Liver (tissue), 9 donors: ENCODE data around the gene KCNMA1. TPM values are rescaled to one million over a fixed set of nuclear protein-coding genes. Genes with fewer than 3 reads are reported as not detected.

Experiments
- DNase-seq: peaks from one replicate; pipeline ENCODE4 v3.0.0-alpha.2; 2017; ENCODE audit warnings: low spot score
- H3K27ac ChIP-seq, 2 donors: one replicate each; pipeline ENCODE4 v1.7.0; 2013; ENCODE audit warnings: inconsistent platforms in 2 of 2, low read length in 2 of 2, control low read depth in 1 of 2, low read depth in 1 of 2, mild to moderate bottlenecking in 1 of 2
- H3K27me3 ChIP-seq, 4 donors: one replicate each; pipeline versions ENCODE4 v1.6.1 to v1.7.0; 2013; ENCODE audit warnings: low read length in 3 of 4, inconsistent platforms in 1 of 4, mild to moderate bottlenecking in 1 of 4, moderate library complexity in 1 of 4; ENCODE audit not compliant: control insufficient read depth in 4 of 4, insufficient read depth in 4 of 4
- H3K36me3 ChIP-seq, 4 donors: one replicate each; pipeline versions ENCODE4 v1.6.1 to v1.7.0; 2013; ENCODE audit warnings: low read length in 3 of 4, mild to moderate bottlenecking in 3 of 4, low read depth in 1 of 4, moderate library complexity in 1 of 4; ENCODE audit not compliant: control insufficient read depth in 4 of 4, insufficient read depth in 3 of 4
- H3K4me1 ChIP-seq, 4 donors: one replicate each; pipeline versions ENCODE4 v1.6.1 to v1.7.0; 2013; ENCODE audit warnings: low read length in 3 of 4, mild to moderate bottlenecking in 3 of 4, moderate library complexity in 1 of 4; ENCODE audit not compliant: control insufficient read depth in 4 of 4, insufficient read depth in 4 of 4
- H3K4me3 ChIP-seq, 3 donors: one replicate each; pipeline versions ENCODE4 v1.6.1 to v1.7.0; 2013; ENCODE audit warnings: low read length in 3 of 3, control low read depth in 1 of 3, low read depth in 1 of 3, mild to moderate bottlenecking in 1 of 3
- H3K9ac ChIP-seq, 2 donors: one replicate each; pipeline ENCODE4 v1.7.0; 2013; ENCODE audit warnings: low read length in 2 of 2, mild to moderate bottlenecking in 2 of 2, moderate library complexity in 2 of 2, control low read depth in 1 of 2, low read depth in 1 of 2
- H3K9me3 ChIP-seq, 4 donors: one replicate each; pipeline versions ENCODE4 v1.6.1 to v1.7.0; 2013; ENCODE audit warnings: low read length in 3 of 4; ENCODE audit not compliant: control insufficient read depth in 4 of 4
- CTCF ChIP-seq: fragments of 150-350 bp; IDR thresholded peaks from 2 replicates; pipeline ENCODE4 v1.5.1; 2017; ENCODE audit warnings: improper control_type of control experiment, low read depth, low read length; ENCODE audit not compliant: missing input control
- EGR1 ChIP-seq, 2 donors: IDR thresholded peaks; 2 replicates each; pipeline ENCODE4 v1.6.1; 2016 to 2018; ENCODE audit warnings: antibody characterized with exemption in 2 of 2, low read depth in 2 of 2
- FOXA1 ChIP-seq: IDR thresholded peaks from 2 replicates; pipeline ENCODE4 v1.6.1; 2016; ENCODE audit warnings: antibody characterized with exemption
- FOXA2 ChIP-seq: IDR thresholded peaks from 2 replicates; pipeline ENCODE4 v1.6.1; 2016; ENCODE audit warnings: antibody characterized with exemption
- GABPA ChIP-seq, 2 donors: IDR thresholded peaks in 1 of 2; conservative IDR thresholded peaks in 1 of 2; 2 replicates each; pipeline ENCODE4 v1.6.1; 2016; ENCODE audit warnings: antibody characterized with exemption in 2 of 2, mild to moderate bottlenecking in 1 of 2, moderate library complexity in 1 of 2
- HNF4A ChIP-seq, 2 donors: conservative IDR thresholded peaks; 2 replicates each; pipeline ENCODE4 v1.6.1; 2016; ENCODE audit warnings: antibody characterized with exemption in 2 of 2, mild to moderate bottlenecking in 2 of 2
- HNF4G ChIP-seq: IDR thresholded peaks from 2 replicates; pipeline ENCODE4 v1.6.1; 2016; ENCODE audit warnings: antibody characterized with exemption
- JUND ChIP-seq, 2 donors: IDR thresholded peaks; 2 replicates each; pipeline ENCODE4 v1.6.1; 2016; ENCODE audit warnings: antibody characterized with exemption in 2 of 2
- MAX ChIP-seq: IDR thresholded peaks from 2 replicates; pipeline ENCODE4 v1.6.1; 2016; ENCODE audit warnings: antibody characterized with exemption
- NR2F2 ChIP-seq: IDR thresholded peaks from 2 replicates; pipeline ENCODE4 v1.6.1; 2016; ENCODE audit warnings: antibody characterized with exemption
- RAD21 ChIP-seq, 2 donors: IDR thresholded peaks; 2 replicates each; pipeline ENCODE4 v1.6.1; 2016; ENCODE audit warnings: antibody characterized with exemption in 2 of 2, mild to moderate bottlenecking in 2 of 2
- RXRA ChIP-seq, 2 donors: IDR thresholded peaks; 2 replicates each; pipeline ENCODE4 v1.6.1; 2017 to 2018; ENCODE audit warnings: antibody characterized with exemption in 2 of 2, mild to moderate bottlenecking in 1 of 2
- SP1 ChIP-seq: IDR thresholded peaks from 2 replicates; pipeline ENCODE4 v1.6.1; 2018; ENCODE audit warnings: antibody characterized with exemption, mild to moderate bottlenecking
- TAF1 ChIP-seq: conservative IDR thresholded peaks from 2 replicates; pipeline ENCODE4 v1.6.1; 2016; ENCODE audit warnings: antibody characterized with exemption, mild to moderate bottlenecking
- YY1 ChIP-seq: IDR thresholded peaks from 2 replicates; pipeline ENCODE4 v1.6.1; 2016; ENCODE audit warnings: antibody characterized with exemption, mild to moderate bottlenecking
- ZBTB33 ChIP-seq: IDR thresholded peaks from 2 replicates; pipeline ENCODE4 v1.6.1; 2016; ENCODE audit warnings: antibody characterized with exemption
- WGBS: extraction: QIAGEN DNeasy Blood & Tissue Kit; methylation state at CpG from one replicate; pipeline ENCODE4 v1.1.7; 2013; 5-methylcytosine and 5-hydroxymethylcytosine counted together
- polyA plus RNA-seq, 2 donors: library from polyadenylated mRNA; stranded (reverse) in 1 of 2; unstranded in 1 of 2; fragments of 200-250 nt in 1 of 2; fragments of >200 nt in 1 of 2; fragmentation: Nextera tagmentation in 1 of 2; extraction: Ambion mirVana in 1 of 2; gene quantifications; one replicate each; pipeline versions ENCODE4 v1.2.1 to v1.2.3, GENCODE V29; 2013 to 2015
- total RNA-seq, 2 donors: library from RNA; depleted of rRNA; stranded (reverse); fragments of >200 nt; gene quantifications; one replicate each; pipeline ENCODE4 v1.2.3, GENCODE V29; 2014
- TF ChIP-seq, protein P1 (sequence below): IDR thresholded peaks from 2 replicates; pipeline ENCODE4 v1.6.1; 2016; ENCODE audit warnings: antibody characterized with exemption, mild to moderate bottlenecking
- TF ChIP-seq, protein P2 (sequence below): IDR thresholded peaks from 2 replicates; pipeline ENCODE4 v1.6.1; 2016; ENCODE audit warnings: antibody characterized with exemption
- donor health status: healthy.
- donor health status: healthy.
- donor health status: healthy.
- donor health status: healthy.
- donor health status: healthy.

KCNMA1 gene
- total and polyA plus RNA-seq, 4 donors = 2.5 to 9.7 (median 4.7) TPM

- no peak overlapping the region for H3K4me3 ChIP-seq
- H3K27ac ChIP-seq = no peak overlapping the region
- 91% methylated on average over 4 of the region's 4 CpGs for WGBS
- H3K27me3 ChIP-seq = no peaks in the 10 kb centered on the region
- DNase-seq = no peak
- H3K9ac ChIP-seq = no peak overlapping the region
- H3K36me3 ChIP-seq = no peaks in the 10 kb centered on the region
- H3K9me3 ChIP-seq = no peaks in the 10 kb centered on the region
- TF ChIP-seq FOXA1 (no peak), YY1 (no peak), JUND (IDR thresholded peaks at IDR 0.05) (no peak), HNF4A (conservative IDR thresholded peaks at IDR 0.05) (no peak), GABPA (IDR thresholded peaks at IDR 0.05 in 1 of 2, conservative IDR thresholded peaks at IDR 0.05 in 1 of 2) (no peak), HNF4G (no peak), MAX (no peak)
- peaks cover 0 to 41% (median 36%) of the 10 kb centered on the region in 4 donors for H3K4me1 ChIP-seq
Observed at GRCh38 chr10:77582710-77583115, 54.9 kb downstream of the KCNMA1 start.

GRCh38 chr10:77581738-77582137, 55.9 kb downstream of the KCNMA1 start:
- Histone ChIP-seq H3K27ac (no peak overlapping the region), H3K27me3 (no peaks in the 10 kb centered on the region), H3K4me3 (no peak overlapping the region), H3K4me1 (peaks cover 0 to 34% (median 33%) of the 10 kb centered on the region in 4 donors), H3K9me3 (no peaks in the 10 kb centered on the region), H3K36me3 (no peaks in the 10 kb centered on the region), H3K9ac (no peak overlapping the region)
- DNase-seq = no peak
- TF ChIP-seq SP1 (no peak), GABPA (IDR thresholded peaks at IDR 0.05 in 1 of 2, conservative IDR thresholded peaks at IDR 0.05 in 1 of 2) (no peak), HNF4A (conservative IDR thresholded peaks at IDR 0.05) (no peak), RAD21 (IDR thresholded peaks at IDR 0.05) (no peak), RXRA (IDR thresholded peaks at IDR 0.05) (no peak), FOXA2 (no peak), EGR1 (IDR thresholded peaks at IDR 0.05; ENCODE audit: low read depth in 2 of 2) (no peak)
- TF ChIP-seq, protein P1, sequence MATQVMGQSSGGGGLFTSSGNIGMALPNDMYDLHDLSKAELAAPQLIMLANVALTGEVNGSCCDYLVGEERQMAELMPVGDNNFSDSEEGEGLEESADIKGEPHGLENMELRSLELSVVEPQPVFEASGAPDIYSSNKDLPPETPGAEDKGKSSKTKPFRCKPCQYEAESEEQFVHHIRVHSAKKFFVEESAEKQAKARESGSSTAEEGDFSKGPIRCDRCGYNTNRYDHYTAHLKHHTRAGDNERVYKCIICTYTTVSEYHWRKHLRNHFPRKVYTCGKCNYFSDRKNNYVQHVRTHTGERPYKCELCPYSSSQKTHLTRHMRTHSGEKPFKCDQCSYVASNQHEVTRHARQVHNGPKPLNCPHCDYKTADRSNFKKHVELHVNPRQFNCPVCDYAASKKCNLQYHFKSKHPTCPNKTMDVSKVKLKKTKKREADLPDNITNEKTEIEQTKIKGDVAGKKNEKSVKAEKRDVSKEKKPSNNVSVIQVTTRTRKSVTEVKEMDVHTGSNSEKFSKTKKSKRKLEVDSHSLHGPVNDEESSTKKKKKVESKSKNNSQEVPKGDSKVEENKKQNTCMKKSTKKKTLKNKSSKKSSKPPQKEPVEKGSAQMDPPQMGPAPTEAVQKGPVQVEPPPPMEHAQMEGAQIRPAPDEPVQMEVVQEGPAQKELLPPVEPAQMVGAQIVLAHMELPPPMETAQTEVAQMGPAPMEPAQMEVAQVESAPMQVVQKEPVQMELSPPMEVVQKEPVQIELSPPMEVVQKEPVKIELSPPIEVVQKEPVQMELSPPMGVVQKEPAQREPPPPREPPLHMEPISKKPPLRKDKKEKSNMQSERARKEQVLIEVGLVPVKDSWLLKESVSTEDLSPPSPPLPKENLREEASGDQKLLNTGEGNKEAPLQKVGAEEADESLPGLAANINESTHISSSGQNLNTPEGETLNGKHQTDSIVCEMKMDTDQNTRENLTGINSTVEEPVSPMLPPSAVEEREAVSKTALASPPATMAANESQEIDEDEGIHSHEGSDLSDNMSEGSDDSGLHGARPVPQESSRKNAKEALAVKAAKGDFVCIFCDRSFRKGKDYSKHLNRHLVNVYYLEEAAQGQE = no peak
- 86% methylated on average over 4 of the region's 4 CpGs for WGBS

- Histone ChIP-seq H3K9ac (no peak overlapping the region), H3K4me1 (peaks cover 0 to 33% (median 32%) of the 10 kb centered on the region in 4 donors), H3K27ac (peak overlapping the region in 1 of 2 donors; percentile 36), H3K36me3 (no peaks in the 10 kb centered on the region), H3K4me3 (no peak overlapping the region), H3K27me3 (no peaks in the 10 kb centered on the region), H3K9me3 (no peaks in the 10 kb centered on the region)
- DNase-seq = peak; percentile 53
- WGBS = 35% methylated on average over 2 of the region's 2 CpGs
- TF ChIP-seq MAX (peak; percentile 97), FOXA2 (peak; percentile 74), TAF1 (no peak), EGR1 (IDR thresholded peaks at IDR 0.05; ENCODE audit: low read depth in 2 of 2) (peak in 1 of 2 donors; percentile 64), SP1 (peak; percentile 99), JUND (IDR thresholded peaks at IDR 0.05) (peak; percentile 90 to 94), RXRA (IDR thresholded peaks at IDR 0.05) (peak; percentile 99), FOXA1 (peak; percentile 87), CTCF (no peak), YY1 (peak; percentile 85), ZBTB33 (peak; percentile 90), NR2F2 (peak; percentile 99), GABPA (IDR thresholded peaks at IDR 0.05 in 1 of 2, conservative IDR thresholded peaks at IDR 0.05 in 1 of 2) (no peak), RAD21 (IDR thresholded peaks at IDR 0.05) (peak; percentile 67 to 78), HNF4G (peak; percentile 100), HNF4A (conservative IDR thresholded peaks at IDR 0.05) (peak; percentile 100)
- TF ChIP-seq, protein P2, sequence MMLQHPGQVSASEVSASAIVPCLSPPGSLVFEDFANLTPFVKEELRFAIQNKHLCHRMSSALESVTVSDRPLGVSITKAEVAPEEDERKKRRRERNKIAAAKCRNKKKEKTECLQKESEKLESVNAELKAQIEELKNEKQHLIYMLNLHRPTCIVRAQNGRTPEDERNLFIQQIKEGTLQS = peak; percentile 80
Observed at GRCh38 chr10:77580482-77580881, 57.1 kb downstream of the KCNMA1 start.
